Astrocyte (in vitro differentiated cells and primary cell): ENCODE data around the gene SSH2. TPM values are rescaled to one million over a fixed set of nuclear protein-coding genes. Genes with fewer than 3 reads are reported as not detected.

Experiments used
- DNase-seq: peaks from one replicate; pipeline ENCODE4 v3.0.0-alpha.2; 2010; ENCODE audit warnings: low read depth
- FAIRE-seq: peaks from 2 replicates; lab custom pipeline; 2011; peaks lifted over from hg19 to GRCh38; lab: Jason Lieb, UNC
- H2AFZ ChIP-seq: 2 replicates; pipeline ENCODE4 v1.6.0; 2012; ENCODE audit warnings: low read depth, low read length, inconsistent platforms
- H3K27ac ChIP-seq: 2 replicates; pipeline ENCODE4 v1.5.1; 2011; ENCODE audit warnings: low read depth, low read length, inconsistent platforms
- H3K27me3 ChIP-seq: 2 replicates; pipeline ENCODE4 v1.6.0; 2011; ENCODE audit warnings: low read length, inconsistent platforms; ENCODE audit not compliant: insufficient read depth
- H3K36me3 ChIP-seq: 2 replicates; pipeline ENCODE4 v1.5.1; 2011; ENCODE audit warnings: low read length, inconsistent platforms; ENCODE audit not compliant: insufficient read depth
- H3K4me1 ChIP-seq: 2 replicates; pipeline ENCODE4 v1.5.1; 2011; ENCODE audit warnings: low read length, inconsistent platforms; ENCODE audit not compliant: insufficient read depth
- H3K4me2 ChIP-seq: 2 replicates; pipeline ENCODE4 v1.6.0; 2012; ENCODE audit warnings: low read length, inconsistent platforms
- H3K4me3 ChIP-seq: 2 replicates; pipeline ENCODE4 v1.5.1; 2011; ENCODE audit warnings: low read depth, mild to moderate bottlenecking, low read length, inconsistent platforms; ENCODE audit not compliant: insufficient read depth
- H3K79me2 ChIP-seq: 2 replicates; pipeline ENCODE4 v1.6.0; 2012; ENCODE audit warnings: mild to moderate bottlenecking, low read length, inconsistent platforms; ENCODE audit not compliant: insufficient read depth
- H3K9ac ChIP-seq: 2 replicates; pipeline ENCODE4 v1.6.0; 2012; ENCODE audit warnings: mild to moderate bottlenecking, low read length, inconsistent platforms
- H3K9me3 ChIP-seq: 2 replicates; pipeline ENCODE4 v1.5.1; 2012; ENCODE audit warnings: low read depth, mild to moderate bottlenecking, low read length, inconsistent platforms; ENCODE audit not compliant: insufficient read depth
- H4K20me1 ChIP-seq: 2 replicates; pipeline ENCODE4 v1.6.0; 2012; ENCODE audit warnings: low read length, inconsistent platforms; ENCODE audit not compliant: insufficient read depth
- H3K27ac Mint-ChIP-seq: one replicate; pipeline ENCODE4 v1.8.0; 2021; ENCODE audit warnings: mild to moderate bottlenecking, mixed read lengths; ENCODE audit not compliant: unreplicated experiment
- H3K27me3 Mint-ChIP-seq: one replicate; pipeline ENCODE4 v1.8.0; 2021; ENCODE audit warnings: low read depth, mixed read lengths; ENCODE audit not compliant: unreplicated experiment
- H3K36me3 Mint-ChIP-seq: one replicate; pipeline ENCODE4 v1.8.0; 2021; ENCODE audit warnings: low read depth, mixed read lengths; ENCODE audit not compliant: unreplicated experiment
- H3K4me1 Mint-ChIP-seq: one replicate; pipeline ENCODE4 v1.8.0; 2021; ENCODE audit warnings: low read depth, mixed read lengths; ENCODE audit not compliant: unreplicated experiment
- H3K4me3 Mint-ChIP-seq: one replicate; pipeline ENCODE4 v1.8.0; 2021; ENCODE audit warnings: mild to moderate bottlenecking, moderate library complexity, mixed read lengths; ENCODE audit not compliant: unreplicated experiment
- H3K9me3 Mint-ChIP-seq: one replicate; pipeline ENCODE4 v1.8.0; 2021; ENCODE audit warnings: mild to moderate bottlenecking, mixed read lengths; ENCODE audit not compliant: unreplicated experiment
- CTCF ChIP-seq: IDR thresholded peaks from 2 replicates; pipeline ENCODE4 v1.5.1; 2011; ENCODE audit warnings: low read depth, mild to moderate bottlenecking, inconsistent platforms, low read length, moderate library complexity; ENCODE audit not compliant: insufficient read depth
- EZH2 ChIP-seq: IDR thresholded peaks from 2 replicates; pipeline ENCODE4 v1.6.1; 2012; ENCODE audit warnings: mild to moderate bottlenecking, low read length, inconsistent platforms; ENCODE audit not compliant: insufficient read depth
- total RNA-seq: library from RNA; stranded (reverse); gene quantifications from 2 replicates; pipeline ENCODE4 v1.2.1, GENCODE V29; 2021

SSH2 gene
- total RNA-seq, 1 donor from 2014 or later: 31.1 TPM

- TF ChIP-seq EZH2 (no peak), CTCF (no peak)
- Histone ChIP-seq H3K9me3 (no peaks in the 10 kb centered on the region), H3K27ac (no peak overlapping the region), H2AFZ (no peak overlapping the region), H3K4me2 (no peak overlapping the region), H3K79me2 (no peaks in the 10 kb centered on the region), H3K27me3 (no peaks in the 10 kb centered on the region), H3K4me1 (no peaks in the 10 kb centered on the region), H3K36me3 (peaks cover 2% of the 10 kb centered on the region), H4K20me1 (no peaks in the 10 kb centered on the region), H3K4me3 (no peak overlapping the region), H3K9ac (no peak overlapping the region)
- Mint-ChIP-seq H3K27ac (no peak overlapping the region), H3K9me3 (no peaks in the 10 kb centered on the region), H3K27me3 (no peaks in the 10 kb centered on the region), H3K4me1 (peaks cover 11% of the 10 kb centered on the region), H3K36me3 (peaks cover 19% of the 10 kb centered on the region), H3K4me3 (no peak overlapping the region)
- no peak for DNase-seq
- no peak for FAIRE-seq
These were observed 138.5 kb downstream of the SSH2 start for GRCh38 chr17:29791336-29792080.

GRCh38 chr17:29789196-29790170, 140.5 kb downstream of the SSH2 start:
- Mint-ChIP-seq H3K27me3 (no peaks in the 10 kb centered on the region), H3K27ac (no peak overlapping the region), H3K4me3 (no peak overlapping the region), H3K9me3 (no peaks in the 10 kb centered on the region), H3K36me3 (peaks cover 19% of the 10 kb centered on the region), H3K4me1 (peaks cover 15% of the 10 kb centered on the region)
- Histone ChIP-seq H3K79me2 (no peaks in the 10 kb centered on the region), H3K27ac (no peak overlapping the region), H3K27me3 (no peaks in the 10 kb centered on the region), H2AFZ (no peak overlapping the region), H3K9ac (no peak overlapping the region), H3K4me2 (no peak overlapping the region), H3K4me1 (no peaks in the 10 kb centered on the region), H3K36me3 (peaks cover 2% of the 10 kb centered on the region), H3K4me3 (no peak overlapping the region), H3K9me3 (no peaks in the 10 kb centered on the region), H4K20me1 (no peaks in the 10 kb centered on the region)
- DNase-seq: peak; percentile 16
- TF ChIP-seq CTCF (no peak), EZH2 (no peak)
- FAIRE-seq: no peak
